K562 treated with DMSO at 1 percent for 4 hours (cell line): ENCODE results near the gene HAUS1. TPM values are rescaled to one million over a fixed set of nuclear protein-coding genes. Genes with fewer than 3 reads are reported as not detected.

ENCODE experiments used
- total RNA-seq: library from RNA; unstranded; fragments of 300-600 nt; gene quantifications from 2 replicates; pipeline ENCODE4 v1.2.3, GENCODE V29; 2022; ENCODE audit not compliant: insufficient read depth

The HAUS1 gene, protein sequence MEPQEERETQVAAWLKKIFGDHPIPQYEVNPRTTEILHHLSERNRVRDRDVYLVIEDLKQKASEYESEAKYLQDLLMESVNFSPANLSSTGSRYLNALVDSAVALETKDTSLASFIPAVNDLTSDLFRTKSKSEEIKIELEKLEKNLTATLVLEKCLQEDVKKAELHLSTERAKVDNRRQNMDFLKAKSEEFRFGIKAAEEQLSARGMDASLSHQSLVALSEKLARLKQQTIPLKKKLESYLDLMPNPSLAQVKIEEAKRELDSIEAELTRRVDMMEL
- total RNA-seq, result 31.5 and 40.4 TPM in 2 replicates

DNA sequence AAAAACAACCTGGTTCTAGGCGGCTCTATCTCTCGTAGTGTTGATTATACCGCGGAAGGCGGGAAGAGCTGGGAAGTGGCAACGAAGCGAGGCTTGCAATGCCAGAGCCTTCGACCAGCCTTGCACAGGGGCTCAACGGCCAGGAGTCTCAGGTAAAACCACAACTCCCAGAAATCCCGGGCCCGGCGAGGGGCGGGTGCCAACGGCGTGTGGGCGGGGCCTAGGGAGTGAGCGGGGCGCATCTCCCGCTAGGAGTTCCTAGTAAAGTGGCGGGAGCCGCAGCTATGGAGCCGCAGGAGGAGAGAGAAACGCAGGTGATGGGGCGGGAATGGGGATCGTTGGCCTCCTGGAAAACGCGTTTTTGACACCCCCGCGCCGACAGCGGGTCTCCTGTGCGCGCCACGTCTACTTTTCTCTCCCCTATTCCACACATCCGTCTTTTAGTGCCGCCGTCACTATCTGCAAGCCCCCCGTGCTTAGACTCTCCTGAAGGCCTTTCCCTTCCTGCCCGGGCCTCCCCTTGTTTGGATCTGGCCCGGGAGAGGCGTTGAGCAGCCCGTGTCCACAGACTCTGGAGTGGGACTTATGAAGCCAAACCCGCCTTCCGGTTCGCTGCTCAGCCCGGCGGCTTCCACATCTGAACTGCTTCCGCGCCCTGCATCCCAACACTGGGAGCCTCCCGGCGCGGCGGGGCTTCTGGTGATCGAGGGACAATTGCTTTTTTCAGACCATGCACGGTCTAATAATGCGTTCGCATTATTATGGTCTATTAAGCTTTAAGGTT lies at the start of gene HAUS1:
Gene HAUS1, plus strand, starts transcription at position 258 of the 784 bp plus-strand sequence. Its CDS starts 27 bp downstream, at position 285.

DNA sequence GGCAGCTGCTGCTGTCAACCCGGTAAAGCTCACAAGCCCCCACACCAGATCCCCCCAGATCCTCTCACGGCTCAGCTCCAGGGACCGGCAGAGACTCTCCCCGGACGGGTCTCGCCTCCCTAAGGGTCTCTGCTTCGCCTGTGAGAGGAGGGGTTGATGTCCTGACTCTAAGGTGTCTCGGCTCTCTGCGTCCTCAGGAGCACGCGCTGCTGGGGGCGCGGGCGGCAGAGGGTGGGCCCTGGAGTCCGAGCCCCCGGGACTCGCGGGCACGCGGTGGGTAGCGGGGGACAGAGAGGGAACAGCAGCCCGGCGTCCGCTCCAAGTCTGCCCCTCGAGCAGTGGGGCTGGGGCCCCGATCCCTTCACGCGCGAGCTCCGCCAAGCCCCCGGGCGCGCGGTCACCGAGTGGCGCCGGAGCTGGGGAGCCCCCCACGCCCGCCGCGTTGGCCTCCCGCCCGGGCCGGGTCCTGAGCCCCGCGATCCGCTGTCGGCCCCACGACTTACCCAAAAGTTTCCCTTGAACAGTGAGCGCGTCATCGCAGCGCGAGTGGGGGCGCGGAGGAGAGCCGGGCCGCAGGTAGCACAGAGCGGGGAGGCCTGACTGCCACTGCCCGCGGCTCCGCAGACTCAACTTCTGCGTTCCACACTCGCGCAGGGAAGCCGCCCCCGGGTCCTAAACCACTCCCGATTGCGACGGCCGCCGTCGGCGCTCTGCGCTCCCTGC lies 32.4 kb upstream of the HAUS1 start, which contains the start of gene PSTPIP2:
Gene PSTPIP2, minus strand, starts transcription at position 608 of the 723 bp plus-strand sequence. Its CDS starts 72 bp downstream, at position 536.

DNA sequence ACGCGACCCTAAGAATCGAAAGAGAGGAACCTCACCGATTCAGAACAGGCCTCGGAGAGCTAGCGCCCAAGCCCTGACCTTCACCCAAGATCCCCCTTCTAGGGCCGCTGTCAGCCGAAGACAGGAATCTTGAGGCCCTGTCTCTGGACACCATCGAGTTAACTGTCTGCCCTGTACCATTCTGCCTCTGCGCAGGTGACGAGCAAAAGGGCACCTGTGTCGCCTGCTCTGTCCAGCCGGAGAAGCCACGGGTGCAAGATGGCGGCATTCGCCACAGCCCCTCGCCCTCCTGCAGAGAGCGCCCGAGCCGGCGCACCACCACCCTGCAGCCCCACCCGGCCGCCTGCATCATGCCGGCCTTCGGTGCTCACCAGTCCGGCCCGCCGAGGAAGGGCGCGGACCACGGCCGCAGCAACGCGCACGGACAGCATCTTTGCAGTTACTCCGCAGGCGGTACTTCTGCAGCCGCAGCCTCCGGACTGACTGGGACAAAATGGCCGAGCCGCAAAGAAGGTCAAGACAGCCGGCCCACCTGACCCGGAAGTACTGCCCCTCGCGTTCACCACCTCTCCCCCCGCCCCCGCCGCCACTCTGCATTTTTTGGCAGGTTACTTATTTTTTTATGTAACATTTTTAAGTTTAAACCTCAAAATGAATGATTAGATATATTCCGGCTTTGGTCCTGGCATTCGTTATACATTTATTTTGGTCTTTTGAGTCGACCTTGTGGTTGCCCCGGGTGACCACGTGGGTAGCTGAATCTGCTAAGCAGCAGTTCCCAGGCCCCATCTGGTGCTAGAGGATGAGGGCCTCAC lies 6.2 kb upstream of the HAUS1 start, which contains the start of gene ATP5F1A:
Gene ATP5F1A, minus strand, starts transcription at position 496 of the 815 bp plus-strand sequence. Its CDS starts 65 bp downstream, at position 431.

Other genes starting within 250 kb of the HAUS1 start
- 6.1 and 7.0 TPM in 2 replicates for gene EPG5, start 137.1 kb upstream of the HAUS1 start, total RNA-seq
- 16.7 and 25.1 TPM in 2 replicates for gene PSTPIP2, start 32.1 kb upstream of the HAUS1 start, total RNA-seq
- gene ATP5F1A, start 6.1 kb upstream of the HAUS1 start, total RNA-seq, result 307 and 366 TPM in 2 replicates